DMS153 (cell line): Measurements from ENCODE around the gene RAI1.

Experiments used
- DNase-seq: peaks from one replicate; lab custom pipeline; 2025; lab: John Stamatoyannopoulos, UW

RAI1 gene

DNA sequence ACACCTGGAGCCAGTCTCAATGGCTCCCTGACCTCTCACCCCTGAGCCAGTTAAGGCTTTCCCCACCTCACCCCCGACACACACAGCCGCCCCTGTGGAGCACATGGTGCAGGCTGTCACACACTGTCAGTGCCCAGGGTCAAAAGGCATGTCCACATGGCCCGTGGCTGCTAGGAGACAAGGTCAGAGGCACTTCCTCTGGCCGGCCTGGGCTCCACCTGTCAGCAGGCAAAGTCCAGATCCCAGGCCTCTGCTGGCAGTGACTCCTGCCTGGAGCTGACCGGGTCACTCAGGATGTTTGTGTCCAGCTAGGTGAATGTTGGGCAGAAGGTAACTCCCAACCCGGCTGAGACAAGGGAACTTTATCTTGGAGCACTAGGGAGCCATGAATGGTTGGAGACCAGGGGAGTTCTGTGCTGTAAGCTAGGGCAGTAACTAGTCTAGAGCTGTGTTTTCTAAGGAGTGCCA is 149.5 kb downstream of the RAI1 start:
- no peak for DNase-seq

DNA sequence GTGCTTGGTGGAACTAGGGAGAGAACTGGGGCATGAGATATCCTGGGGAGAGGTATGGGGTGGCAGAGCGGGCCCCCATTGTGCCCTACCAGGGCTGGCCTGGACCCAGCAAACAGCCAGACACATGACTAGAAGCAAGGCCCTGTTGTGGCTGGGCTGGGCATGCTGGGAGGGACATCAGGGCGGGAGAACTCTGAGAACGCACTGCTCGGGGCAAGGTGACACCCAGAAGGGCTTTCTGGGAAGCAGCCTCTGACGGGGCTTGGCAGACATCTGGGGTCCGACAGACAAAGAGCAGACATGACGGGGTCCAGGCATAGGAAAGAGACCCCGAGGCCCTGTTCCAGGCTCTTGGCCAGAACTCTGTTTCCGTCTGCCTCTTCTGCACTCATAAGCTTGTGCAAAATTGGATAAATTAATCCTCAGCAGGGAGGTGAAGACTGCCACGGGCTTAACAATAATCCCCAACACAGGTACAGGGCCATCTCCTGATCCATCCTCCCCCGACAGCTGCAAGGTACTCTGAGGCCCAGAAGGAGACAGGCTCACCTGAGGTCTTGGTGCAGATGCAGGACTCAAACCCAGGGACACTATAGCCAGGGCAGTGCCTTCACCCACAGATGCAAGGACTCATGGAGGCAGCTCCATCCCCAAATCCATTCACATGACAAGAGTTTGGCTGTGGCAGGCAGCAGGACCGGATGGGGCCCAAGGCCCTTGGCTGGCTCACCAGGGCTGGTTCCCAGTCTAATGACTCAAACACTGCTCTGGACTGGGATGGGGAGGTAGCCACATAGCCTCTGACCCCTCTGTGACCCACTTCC is 150.2 kb downstream of the RAI1 start:
- DNase-seq, result no peak

DNA sequence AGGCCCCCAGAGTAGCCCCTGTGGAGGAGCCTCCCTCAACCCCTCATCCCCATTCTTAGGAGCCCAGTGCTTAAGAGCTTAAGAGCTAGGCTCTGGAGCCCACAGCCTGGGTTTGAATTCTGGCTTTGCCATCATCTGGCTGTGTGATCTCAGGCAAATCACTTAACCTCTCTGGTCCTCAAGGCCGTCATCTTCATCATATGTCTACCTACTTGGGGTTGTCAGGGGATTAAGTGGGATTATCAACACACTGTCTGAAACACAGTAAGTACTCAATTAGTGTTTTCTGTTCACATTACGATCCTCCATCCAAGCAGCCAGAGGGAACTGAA is 150.7 kb downstream of the RAI1 start:
- DNase-seq, result no peak

DNA sequence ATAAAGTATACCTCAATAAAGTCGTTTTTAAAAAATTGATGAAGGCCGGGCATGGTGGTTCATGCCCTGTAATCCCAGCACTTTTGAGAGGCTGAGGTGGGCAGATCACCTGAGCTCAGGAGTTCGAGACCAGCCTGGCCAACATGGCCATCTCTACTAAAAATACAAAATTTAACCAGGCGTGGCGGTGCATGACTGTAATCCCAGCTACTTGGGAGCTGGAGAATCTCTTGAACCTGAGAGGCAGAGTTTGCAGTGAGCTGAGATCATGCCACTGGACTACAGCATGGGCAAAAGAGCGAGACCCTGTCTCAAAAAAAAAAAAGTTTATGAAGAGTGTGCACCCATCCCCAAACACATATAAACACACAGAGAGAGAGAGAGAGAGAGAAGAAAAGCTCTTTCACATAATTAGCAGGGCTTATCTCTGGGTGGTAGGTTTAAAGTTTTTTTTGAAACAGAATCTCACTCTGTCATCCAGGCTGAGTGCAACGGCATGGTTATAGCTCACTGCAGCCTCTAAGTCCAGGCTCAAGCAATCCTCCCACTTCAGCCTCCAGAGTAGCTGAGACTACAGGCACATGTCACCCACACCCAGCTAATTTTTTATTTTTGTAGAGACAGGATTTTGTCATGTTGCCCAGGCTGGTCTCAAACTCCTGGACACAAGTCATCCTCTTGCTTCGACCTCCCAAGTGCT is 152.6 kb downstream of the RAI1 start:
- no peak for DNase-seq

DNA sequence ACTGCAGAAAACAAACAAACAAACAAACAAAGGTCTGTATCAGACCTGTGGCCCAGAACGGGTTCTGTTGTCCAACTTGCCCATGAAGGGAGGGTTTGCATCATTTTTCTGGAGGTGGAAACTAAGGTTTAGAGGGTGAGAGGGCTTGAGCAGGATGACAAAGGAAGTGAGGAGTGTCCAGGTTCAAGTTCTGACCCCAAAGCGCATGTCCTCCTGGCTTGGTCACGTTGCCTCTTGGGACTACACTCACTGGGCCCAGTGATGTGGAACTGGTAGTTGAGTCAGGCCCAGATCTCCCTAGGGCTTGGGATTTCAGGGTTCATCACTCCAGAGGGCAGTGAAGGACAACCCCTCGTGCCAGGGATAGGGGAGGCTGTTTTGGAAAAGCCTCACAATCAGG is 153.7 kb downstream of the RAI1 start:
- DNase-seq, result no peak

DNA sequence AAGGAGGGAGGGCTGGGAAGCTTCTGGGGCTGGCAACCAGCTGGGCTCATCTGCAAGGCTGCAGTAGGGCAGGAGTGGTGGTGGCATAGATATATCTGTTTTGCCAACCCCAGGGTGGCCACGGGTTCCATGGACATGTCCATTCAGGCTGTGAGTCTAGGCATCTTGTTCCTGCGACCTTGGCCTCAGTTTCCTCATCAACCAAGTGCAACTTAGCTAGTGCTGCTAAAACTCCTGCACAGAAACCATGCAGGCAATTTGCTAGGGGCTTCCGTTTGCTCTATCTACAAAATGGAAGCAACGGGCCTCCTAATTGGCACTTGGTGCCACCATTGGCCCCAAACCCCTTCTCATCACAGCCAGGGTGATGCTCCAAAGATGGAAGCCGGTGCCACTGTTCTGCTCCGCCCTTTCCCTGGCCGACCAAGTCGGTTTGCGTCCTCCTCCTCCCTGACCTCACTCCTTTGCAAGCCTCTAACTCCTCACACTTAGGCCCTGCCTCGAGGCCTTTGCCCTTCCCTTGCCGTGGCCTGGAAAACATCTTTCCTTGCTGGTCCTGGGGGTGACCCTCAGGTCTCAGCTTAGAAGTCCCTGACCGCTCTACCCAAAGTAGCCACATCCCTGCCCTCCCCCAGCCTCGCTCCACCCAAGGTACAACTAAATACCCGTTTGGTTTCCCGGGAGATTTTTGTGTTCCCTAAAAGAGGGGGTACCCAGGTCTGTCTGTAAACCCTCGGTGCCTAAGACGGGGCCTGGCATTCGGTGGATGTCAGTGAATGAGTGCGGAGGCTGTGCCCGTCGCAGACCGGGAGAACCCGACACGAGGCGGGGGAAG is 154.4 kb downstream of the RAI1 start:
- DNase-seq, result no peak

DNA sequence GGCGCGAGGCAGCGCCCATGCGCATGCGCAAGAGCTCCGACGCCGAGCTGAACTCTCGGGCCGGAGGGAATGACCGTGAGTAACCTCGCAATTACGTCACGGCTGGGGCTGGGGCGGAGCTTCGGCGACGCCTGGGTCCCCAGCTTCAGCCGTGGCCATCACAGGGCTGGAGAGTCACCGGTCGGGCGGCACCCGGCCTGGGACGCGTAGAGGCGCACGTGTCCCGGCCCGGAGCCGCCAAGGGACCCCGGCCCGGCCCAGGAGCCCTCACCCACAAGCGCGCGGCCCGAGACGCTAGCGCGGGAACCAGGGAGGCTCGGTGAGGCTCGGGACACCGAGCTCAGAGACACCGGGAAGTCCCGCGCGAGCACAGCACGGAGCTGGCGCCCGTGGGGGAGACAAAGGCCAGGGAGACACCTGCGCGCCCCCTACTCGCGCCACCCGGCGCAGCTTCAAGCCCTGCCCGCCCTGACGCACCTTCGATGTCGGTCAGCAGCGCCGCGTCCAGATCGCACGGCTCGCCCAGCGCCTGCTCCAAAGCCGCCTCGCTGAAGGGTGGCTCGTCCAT is 155.1 kb downstream of the RAI1 start:
- DNase-seq, result peak; percentile 81

DNA sequence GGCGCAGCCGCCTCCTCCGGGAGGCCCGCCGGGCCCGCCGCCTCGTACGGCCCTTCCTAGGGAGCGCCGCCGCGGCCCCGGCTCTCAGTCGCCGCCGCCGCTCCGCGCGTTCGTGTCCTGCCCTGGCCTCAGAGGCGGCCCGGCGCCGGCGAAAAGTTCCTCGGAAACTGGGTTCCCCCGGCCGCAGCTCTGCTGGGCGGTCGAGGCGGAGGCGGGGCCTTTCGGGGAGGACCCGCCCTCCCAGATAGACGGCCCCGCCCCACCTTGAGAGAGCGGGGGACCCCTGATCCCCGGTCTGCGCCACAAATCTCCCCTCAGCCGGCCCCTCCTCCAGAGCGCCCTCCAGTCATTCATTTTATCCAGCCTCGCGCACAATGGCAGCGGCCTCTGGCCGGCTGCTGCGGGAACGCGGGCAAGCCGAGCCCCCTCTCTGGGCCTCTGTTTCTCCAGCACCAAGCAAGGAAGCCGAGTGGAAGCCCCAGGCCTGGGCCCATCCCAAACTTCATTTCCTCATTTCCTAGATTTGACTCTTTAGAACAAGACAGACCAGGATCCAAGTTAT is 155.6 kb downstream of the RAI1 start, which contains the start of gene SREBF1:
SREBF1 (minus strand) TSS at position 169 of the 562 bp plus-strand sequence. CDS start 169 bp downstream, outside the sequence.
- DNase-seq, result no peak

DNA sequence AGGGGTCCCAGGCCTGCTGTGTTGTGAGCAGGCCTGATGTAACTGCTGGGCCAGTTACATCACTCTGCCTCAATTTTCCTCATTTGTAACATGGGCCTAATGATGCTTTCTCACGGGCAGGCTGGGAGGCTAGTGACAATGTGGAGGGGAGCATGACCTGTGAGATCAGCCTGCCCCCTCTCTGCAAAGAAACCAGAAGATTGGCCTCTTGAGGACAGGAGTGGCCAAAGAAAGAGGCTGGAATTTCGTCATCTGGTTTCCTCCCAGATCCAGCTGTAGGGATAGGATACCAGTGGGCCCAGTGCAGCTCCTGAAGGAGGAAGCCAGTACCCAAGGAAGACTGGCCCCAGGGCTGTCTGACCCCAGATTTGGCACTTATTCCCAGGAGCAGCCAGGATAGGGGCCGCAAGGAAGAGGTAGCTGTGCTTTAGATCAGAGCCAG is 156.1 kb downstream of the RAI1 start:
- no peak for DNase-seq

DNA sequence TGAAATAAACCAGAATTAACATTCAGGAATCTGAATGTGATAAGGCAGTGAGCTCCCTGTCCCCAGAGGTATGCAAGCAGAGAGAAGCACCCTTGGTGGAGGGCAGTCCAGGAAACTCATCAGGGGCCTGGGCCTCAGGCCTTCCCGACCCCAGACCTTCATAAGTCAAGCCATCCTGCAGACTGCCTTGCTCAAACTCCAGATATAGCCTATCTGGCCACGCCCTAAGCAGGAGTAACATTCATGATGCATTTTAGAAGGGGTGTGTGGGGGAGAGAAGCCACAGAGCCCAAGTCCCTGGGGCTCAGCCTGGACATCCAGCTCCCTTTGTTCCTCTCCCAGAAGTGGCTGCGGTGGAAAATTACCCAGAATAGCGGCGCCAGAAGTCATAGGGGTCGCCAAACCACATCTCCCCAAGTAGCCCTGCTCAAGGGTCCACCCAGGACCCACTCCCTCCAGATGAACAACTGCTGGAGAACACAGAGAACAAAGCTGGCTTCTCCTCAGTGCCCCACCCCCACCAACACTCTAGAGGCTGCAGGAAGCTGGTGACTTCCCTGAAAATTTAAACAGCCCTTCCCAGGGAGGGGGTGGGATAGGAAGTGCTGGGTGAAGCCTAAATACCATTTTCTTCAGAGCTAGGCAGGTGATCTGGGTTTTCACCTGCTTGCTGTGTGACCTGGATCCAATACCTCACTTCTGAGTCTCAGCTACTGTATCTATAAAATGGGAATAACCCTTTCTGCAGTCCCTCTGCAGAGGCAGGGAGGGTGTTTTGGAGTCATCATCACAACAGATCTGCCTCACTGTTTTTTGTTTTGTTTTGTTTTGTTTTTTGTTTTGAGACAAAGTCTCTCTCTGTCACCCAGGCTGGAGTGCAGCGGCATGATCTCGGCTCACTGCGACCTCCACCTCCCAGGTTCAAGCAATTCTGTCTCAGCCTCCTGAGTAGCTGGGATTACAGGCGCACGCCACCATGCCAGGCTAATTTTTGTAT is 157.0 kb downstream of the RAI1 start:
- DNase-seq, result peak; percentile 54

DNA sequence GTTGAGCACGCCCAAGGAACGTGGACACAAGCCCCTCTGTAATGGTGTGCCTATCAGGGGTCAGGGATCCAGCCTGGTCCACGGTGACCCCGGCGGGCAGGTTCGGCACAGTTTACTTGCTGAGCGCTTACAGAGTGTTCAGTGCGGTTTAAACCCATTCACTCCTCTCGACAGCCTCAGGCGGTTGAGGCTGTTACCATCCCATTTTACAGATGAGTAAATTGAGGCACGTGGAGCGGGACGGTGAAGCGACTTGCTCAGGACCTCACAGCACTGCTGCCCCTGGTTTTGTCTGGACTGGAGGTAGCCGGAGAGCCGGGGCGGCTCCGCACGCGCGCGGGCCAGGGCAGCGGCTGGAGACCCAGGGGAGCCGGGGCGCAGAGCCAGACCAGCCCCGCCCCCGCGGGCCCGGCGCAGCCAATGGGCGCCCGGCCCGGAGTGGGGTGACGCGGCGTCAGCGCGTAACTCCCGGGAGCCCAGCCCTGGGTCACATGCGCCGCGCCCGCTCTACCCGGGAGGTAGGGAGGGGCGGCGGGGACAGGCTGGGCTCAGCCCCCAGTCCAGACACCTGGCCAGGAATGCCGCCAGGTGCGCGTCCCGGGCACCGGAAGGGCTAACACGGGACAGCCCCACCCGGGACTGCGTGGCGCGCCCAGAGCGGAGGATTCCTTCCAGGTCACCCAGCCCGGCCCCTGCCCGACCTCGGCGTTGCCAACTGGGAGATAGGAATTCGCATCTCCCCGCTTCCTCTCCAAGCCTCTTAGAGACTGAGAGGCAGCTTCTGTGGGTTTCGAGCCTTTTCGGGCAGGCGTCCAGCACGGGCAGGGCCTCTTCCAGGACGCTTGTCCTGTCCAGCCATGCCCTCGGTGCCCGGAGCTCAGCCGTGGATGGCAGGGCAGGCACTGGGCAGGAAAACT is 158.8 kb downstream of the RAI1 start:
- peak; percentile 29 for DNase-seq

DNA sequence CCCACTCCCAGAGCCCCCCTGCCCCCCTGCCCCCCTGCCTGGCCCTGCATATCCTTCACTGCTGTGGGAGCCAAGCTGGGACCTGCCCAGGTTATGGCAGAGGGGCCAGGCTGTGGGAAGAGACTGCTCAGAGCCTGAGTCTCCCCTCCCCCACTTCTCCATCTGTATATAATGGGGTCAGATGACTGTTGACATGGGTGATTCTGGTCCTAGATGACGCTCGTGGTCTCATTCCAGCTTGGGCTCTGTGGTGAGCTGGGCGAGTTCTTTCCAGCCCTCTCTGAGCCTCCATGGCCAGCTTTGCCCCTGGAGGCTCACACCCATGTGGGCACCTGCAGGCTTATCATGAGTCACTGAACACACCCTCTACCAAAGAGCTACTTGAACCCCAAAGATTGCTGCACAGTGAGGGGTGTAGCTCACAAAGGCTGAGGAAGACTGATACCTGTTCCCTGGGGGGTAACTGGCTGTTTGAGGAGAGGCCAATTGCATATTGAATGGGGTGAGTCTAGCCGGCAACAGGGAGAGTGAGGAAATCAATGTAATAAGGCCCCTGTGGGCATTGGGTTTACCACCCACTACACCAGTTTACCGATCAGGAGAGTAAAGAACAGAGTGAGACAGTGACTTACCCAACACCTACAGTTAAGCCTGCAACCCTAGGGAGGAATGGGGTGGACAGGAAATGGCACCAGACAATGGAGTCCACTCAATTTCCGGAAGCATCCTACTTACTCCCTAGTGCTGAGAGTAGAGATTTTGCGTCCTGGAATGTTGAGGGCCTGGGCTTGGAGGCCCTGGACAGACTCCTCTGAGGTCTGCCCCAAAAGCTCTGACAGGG is 159.7 kb downstream of the RAI1 start:
- DNase-seq, result no peak

DNA sequence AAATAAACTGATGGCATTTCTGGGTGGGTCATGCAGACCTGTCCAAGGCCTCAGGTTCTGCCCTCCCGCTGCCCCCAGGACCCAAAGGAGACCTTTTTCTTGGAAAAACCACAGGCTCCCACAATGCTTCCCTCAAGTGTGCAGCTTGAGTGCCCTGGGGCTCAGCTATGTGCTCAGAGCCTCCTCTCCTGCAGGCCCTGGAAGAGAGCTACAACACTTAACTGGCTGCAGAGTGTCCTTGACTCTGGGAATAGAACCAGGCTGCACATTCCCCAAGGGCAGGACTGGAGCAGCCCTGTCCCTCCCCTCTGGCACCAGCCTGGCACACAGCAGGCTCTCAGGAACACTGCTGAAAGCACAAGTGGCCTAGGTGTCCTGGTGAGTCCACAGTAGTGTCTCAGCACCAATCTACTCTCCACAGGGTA is 160.4 kb downstream of the RAI1 start:
- peak; percentile 18 for DNase-seq

DNA sequence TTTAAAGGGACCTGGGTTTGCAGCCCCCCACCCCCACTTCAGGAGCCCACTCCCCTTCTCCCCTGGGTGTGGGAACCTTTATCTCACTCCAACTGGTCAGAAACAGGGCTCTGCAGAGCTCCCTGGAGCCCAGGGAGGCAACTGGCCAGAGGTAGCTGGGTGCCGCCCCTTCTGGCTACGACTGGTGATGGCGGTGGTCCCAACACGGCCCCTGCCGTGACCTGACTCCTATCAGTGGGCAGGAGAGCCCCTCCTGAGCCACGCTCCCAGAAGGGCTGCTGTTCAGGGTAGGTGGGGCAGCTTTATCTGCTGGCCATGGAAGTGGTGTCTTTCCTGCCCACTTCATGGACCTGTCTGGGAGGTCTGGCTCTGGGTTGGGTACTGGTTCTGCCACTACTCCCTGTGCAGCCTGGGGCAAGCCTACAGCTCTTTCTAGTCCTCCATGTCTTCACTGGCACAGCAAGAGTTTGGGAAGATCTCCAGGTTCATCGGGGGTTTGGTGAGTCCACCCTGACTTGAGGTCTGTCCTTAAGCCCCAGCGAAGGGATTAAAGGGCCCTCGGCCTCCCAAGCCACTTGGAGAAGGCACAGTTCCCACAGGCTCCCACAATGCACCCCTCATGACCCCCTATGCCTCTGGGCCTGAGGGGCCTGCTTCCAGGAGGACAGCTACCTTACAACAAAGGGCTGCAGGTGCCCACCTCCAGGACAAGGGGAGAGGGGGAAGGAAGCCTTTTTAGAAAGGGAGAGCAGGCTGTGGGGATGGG is 161.0 kb downstream of the RAI1 start:
- no peak for DNase-seq

DNA sequence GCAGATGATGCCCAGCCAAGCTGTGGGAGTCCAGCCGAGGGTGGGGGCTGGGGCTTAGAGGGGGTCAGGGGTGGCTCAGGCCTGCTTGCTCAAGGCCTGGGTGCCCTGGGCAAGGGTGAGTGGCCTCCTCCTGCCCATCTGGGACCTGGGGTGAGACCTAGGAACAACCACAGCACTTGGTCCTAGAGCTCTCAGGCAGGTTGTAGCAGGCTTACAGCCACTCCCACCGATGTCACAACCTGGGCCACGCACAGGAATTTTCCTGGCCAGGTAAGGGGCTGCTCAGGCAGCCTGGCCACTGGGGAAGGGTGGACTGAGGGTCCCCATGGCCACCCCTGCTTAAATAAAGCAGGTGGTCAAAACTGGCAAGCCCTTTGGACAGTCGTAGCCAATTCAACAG is 161.8 kb downstream of the RAI1 start:
- no peak for DNase-seq

DNA sequence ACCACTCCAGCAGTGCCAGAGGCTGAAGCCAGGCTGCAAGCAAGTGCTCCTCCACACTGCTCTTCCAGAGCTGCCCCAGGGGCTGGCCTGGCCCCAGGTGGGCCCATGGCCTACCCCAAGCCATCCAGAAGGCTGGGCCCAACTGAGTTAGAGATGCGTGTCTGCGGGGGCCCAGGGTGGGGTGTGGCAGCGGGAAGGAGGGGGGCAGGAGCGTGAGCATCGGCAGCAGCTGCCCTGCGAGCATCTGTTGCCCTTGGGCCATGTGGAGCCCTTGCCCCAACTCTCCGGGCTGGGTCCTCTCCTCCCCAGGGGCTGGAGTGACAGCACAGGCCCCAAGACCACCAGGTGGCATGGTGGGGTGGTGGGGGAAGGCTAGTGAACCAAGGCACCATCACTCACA is 162.8 kb downstream of the RAI1 start:
- no peak for DNase-seq

DNA sequence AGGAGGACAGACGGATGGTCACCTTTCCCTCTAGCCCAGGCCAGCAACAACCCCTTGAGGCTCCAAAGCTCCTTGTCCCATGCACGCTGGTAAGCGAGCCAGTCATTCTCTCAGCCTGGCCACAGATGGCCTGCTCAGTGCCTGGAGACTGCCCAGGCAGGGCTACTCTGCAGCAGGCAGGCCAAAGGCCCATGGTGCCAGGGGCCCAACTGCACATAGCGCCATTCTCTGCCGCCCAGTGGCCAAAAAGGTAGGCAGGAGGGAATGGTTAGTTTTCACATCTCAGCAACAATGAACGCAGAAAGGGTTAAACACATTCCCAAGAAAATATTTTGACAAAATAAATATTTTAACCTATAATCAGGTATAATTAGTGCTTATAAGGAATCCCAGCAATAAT is 163.2 kb downstream of the RAI1 start:
- no peak for DNase-seq
